ENCODE data around the gene CACNA2D2.

CACNA2D2 gene

DNA sequence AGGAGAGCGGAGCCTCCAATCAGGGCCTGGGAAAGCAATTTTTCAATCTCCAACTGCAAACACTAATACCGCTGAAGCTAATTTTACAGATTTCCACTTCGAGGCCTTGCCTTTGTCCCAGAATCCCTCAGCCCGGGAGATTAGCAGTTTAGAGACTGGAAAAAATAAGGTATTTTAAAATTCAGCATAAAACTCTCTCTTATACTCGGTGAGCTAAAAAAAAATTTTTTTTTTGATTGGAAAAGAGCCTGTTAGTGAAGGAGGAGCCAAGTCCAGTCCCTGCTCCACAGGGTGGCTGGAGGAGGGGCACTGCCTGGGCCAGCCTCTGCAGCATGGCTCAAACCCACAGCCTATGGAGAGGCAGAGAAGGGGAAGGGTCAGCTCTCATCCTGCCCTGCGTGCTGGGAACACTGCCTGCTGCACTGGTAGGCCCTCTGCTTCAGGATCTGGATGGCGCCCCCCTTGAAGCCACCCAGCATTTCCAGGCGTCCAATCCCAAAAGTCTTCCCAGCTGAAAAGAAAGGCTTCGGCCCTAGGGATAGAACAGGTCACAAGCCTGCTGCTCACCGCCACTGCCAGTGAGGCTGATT lies 48.9 kb downstream of the CACNA2D2 start:
- no peak for DNase-seq

DNA sequence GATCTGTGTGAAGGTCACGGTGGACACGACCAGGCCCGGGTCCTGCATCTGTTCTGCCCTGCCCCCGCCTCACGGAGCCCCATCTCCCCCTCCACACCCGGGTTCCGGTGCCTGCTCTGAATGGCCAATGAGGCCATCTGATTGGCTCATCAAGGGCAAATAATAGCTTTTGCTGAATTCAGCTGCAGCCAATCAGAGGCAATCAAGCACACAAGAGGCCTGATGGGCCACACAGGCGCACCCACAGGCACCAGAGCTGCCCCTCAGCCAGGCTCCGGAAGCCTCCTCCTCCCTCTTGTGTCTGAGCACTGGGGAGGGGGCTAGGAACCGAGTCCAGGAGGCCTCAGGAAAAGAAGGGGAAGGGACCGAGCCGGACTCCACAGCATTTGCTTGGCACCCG lies 49.5 kb downstream of the CACNA2D2 start:
- no peak for DNase-seq

DNA sequence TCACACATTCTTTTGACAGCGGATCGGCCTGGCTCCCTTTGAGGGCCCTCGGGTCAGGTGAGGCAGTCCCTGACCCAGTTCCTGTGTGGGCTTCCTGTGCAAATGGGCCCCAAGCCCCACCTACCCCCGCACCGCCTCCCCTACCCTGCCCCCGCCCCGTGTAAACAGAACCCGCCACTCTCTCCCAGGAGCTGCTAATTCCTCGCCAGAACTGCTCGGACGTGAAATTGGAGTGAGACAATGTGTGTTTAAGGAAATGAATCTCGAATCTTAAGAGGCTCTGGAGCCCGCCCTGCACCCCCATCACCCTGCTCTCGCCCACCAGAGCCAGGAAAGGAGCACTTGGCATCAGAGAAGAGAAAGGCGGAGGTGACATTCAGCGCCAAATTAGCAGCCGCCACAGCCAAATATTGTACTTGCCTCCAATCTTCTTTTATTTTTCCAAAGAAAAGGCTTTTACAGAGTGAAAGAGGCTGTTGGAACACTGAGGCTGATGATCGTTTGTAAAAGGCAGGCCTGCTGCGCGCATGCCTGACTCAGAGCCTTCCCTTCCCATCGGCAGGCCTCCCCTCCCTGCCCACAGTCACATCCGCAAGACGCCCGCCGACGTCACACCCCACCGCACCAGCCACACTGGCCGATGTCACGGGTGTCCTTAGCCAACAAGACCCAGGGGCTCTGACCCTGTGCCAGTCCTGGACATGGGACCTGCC lies 53.1 kb downstream of the CACNA2D2 start:
- DNase-seq, result peak; percentile 79

DNA sequence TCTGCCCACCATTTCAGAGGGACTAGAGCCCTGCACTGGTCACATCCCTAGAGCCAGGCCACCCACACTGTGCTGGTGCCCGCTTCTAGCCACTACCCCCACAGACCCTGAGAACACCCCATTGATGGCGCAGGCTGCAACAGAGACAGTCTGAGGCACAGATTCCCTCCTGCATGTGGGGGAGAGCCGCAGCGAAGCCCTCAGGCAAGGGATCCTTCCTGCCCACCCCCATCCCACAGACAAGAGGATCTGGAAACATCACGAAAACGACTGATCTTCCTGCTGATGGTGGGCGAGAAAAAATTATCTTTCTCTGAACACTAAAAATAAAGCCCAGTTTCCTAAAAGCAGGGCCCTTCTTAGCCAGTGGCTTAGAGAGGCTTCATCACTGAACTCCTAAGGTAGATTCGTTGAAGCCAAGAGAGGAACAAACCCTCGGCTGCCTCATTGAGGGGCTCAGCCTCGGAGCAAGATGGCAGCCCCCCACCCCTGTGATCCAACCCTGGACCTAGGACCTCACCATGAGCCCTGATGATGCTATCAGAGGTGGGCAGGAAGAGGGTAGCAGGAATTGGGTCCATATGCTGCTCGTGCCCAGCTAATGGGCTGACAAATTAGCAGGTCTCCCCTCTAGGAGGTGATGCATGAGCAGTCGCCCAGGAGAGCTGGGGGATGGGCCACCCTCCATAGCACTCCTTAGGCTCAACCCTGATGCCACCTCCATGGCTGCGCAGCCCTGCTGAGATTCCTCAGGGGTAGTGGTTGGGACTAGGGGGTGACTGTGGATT lies 54.5 kb downstream of the CACNA2D2 start:
- no peak for DNase-seq

- no peak for DNase-seq
Observed at GRCh38 chr3:50447290-50447840, 56.1 kb downstream of the CACNA2D2 start.

GRCh38 chr3:50445919-50446318 lies 57.5 kb downstream of the CACNA2D2 start:
- no peak for DNase-seq

- no peak for DNase-seq
Observed at GRCh38 chr3:50444782-50445181, 58.7 kb downstream of the CACNA2D2 start.

GRCh38 chr3:50444213-50444612 lies 59.2 kb downstream of the CACNA2D2 start:
- no peak for DNase-seq

- DNase-seq, result no peak
Observed at GRCh38 chr3:50442945-50443579, 60.4 kb downstream of the CACNA2D2 start.

DNA sequence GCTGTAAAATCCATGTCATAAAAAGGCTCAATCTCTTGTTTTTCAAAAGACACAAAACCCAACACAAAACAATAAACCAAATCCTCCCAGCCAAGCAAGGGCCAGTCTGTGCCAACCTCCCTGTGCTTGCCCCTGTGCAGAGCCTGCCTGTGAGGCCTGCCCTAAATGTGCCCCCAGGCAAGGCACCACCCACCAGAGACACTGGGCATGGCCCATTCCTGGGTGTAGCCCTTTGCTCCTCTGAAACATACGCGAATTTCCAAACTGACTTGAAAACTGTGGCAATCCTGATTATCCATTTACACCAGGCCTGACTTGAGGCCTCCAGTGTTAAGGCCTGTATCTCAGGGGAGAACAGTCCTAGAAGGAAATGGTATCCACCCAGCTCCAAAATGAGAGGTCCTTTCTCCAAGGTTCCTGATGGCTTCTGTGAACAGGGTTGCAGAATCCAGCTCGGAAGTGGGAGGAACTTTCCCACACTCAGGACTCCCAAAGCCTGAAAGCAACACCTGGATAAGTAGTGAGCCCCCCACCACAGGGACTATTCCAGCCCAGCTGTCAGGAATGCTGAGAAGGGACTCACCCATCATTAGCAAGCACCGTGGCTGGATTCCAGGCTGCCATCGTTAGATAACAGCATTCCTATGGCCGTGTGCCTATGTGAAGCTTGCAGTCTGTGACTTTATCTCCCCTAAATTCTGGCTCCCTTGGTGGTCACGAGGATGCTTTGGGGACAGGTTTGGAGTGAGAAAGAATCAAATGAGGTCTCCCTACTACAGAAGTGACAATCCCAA lies 61.8 kb downstream of the CACNA2D2 start:
- DNase-seq, result no peak

GRCh38 chr3:50436114-50436674 lies 67.2 kb downstream of the CACNA2D2 start:
- DNase-seq, result peak; percentile 88

DNA sequence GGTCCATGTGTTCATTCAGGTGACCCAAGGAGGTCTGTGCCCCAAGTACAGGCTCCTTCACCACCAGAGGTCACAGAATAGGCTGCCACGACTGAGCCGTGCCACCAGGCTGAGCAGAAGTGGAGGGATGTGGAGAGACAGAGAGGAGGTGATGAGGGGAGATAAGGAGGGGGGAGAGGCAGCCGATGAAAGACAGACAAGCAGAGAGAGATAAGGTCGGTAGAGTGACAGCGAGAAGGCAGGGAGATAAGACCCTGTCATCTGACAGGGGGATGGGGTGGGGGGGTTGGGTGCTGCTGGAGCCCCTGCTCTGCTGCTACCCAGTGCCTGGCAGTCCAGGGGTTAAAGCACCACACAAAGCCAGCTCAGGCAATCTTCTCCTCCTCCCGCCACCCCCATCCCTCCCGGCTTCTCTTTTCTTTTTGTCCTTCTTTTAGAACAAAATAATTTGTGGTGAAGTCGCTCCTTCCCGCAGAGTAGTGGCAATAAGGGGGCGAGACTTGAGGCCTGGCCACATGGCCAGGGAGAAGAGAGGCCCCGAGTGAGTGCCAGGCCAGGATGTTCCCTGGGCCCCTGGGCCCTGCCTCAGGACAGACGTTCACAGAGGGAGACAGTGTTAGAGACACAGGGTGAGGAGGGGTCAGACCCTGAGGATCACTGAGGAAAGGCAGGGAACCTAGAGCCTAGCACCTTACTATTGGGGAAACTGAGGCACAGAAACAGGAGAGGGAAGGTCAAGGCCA lies 67.9 kb downstream of the CACNA2D2 start:
- no peak for DNase-seq

DNA sequence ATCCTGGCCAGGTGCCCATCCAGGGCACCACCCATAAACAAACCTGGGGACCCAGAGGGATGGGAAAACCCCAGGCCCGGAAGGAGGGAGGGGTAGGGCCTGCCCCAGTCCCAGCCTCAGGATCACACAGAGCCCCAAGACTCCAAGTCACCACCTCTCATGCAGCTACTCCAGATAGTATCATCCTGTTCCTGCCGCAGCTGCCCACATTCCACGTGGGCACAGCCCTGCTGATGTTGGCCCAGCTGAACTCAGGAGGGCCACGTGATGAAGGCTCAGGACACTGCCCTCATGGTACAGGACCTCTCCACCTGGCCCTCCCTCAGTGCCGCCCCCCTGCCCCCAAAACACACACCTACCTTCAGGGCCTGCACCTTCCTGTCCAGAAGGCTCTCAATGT lies 69.5 kb downstream of the CACNA2D2 start:
- no peak for DNase-seq

GRCh38 chr3:50430950-50431435 lies 72.4 kb downstream of the CACNA2D2 start:
- no peak for DNase-seq

- DNase-seq, result no peak
Observed at GRCh38 chr3:50430191-50430590, 73.2 kb downstream of the CACNA2D2 start.

DNA sequence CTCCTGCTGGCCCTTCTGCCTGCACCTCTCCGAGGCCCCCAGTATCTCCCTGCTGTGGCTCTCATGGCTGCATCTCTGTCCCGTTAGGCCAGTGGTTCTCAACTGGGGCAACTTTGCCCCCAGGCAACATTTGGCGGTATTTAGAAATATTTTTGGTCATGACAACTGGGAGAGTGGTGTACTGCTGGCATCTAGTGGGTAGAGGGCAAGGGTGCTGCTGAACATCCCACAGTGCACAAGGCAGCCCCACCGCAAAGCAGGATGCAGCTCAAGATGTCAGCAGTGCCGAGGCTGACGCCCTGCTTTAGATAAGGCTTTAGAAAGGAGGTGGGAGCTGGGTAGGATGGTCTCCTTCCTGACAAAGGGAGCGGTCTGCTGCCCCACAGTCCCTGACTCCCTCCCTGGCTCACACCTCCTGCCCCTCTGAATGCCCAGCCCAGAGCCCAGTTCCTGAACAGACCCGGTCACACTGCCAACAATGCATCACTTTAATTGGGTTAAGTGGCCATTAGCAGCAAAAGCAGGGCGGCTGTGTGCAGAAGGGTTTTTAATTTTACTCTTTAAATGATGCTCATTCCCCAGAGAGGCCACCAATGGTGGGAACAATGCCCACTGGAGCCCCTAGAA lies 75.3 kb downstream of the CACNA2D2 start:
- no peak for DNase-seq

DNA sequence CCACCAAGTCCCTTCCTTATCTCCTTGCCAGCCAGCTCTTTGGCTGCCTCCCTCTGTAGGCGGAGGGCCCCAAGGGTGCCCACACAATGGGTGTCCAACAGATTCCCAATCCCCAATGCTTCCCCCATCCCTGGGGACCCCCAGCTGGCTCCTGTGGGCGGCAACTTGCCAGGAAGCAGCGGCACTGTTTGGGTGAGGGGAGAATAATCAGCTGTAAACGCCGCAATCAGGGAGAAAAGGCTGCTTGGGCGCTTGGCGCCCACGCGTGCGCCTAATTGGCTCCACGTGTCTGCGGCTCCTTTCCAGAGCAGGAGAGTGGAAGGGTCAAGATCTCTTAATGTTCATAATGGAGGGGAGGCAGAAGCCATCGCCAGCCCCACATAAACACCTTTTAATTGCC lies 76.2 kb downstream of the CACNA2D2 start:
- no peak for DNase-seq

- DNase-seq, result no peak
Observed at GRCh38 chr3:50425911-50426310, 77.5 kb downstream of the CACNA2D2 start.

DNA sequence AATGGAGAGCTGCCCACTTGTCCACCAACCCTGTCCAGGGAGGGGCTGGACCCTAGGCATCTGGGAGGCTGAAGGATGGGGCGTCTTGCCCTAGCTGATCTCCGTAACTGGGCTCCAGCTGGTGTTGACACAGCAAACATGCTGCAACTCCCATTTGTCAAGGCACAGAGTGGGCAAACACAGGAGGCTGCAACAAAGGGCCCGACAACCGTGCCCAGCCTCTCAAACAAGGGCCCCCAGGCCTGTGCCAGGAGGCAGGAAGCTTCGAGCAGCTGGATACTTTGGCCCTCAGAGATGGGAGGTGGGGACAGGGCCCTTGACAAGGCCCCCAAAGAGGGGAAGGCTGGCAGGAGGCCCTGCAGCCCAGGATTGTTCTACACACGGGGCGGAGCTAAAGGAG lies 79.9 kb downstream of the CACNA2D2 start:
- no peak for DNase-seq

DNA sequence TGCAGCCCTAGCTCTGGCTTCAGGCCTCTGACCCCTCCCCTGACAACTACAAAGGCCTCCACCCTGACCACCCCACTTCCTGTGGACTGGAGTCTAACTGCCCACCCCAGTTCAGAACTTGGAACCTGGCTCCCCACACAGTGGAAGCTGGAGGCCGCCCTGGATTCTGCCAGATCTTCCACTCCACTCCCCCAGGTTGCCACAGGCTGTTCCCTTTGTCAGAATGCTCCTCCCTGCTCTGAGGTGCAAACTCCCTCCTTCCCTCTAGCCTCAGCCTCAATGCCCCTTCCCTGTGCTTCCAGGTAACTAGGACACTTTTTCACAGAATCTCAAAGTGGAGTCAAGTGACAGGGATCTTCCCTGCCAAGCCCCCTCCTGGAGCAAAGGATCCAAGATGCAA lies 81.3 kb downstream of the CACNA2D2 start:
- DNase-seq, result no peak

Measured in activated CD4-positive, alpha-beta T cell treated with anti-CD3 and anti-CD28 coated beads for 48 hours (primary cell).